C4-2B (cell line): ENCODE results near the gene SLC29A1.
"Not testable (repeated sequence)": the region's sequence is repeated elsewhere in the genome, so short reads cannot be mapped to it uniquely, and the experiment has no call there.

Source experiments
- ZFX ChIP-seq: fragments of 450-650 bp; IDR thresholded peaks from 2 replicates; pipeline ENCODE4 v1.6.1; 2017
- TF ChIP-seq, protein P1 (sequence below): fragments of 450-650 bp; conservative IDR thresholded peaks from 2 replicates; pipeline ENCODE4 v1.5.1; 2017; ENCODE audit warnings: mild to moderate bottlenecking

DNA sequence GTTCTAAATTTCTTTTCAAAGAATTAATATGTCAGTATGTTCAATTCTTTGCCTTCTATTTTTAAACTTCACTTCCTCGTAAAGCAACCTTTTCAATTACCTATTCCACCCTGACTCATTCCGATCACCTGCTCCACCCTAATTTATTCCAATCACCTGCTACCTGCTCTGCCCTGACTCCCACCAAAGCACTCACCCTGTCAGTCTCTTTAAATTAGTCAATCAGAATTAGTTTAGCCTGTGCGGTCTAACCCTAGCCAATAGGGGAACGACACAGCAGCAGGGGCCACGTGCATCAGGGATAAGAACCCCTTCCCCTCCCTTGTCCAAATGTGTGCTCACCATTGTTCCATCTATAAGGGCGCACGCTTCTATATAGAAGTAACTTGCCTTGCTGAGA is 38.0 kb upstream of the SLC29A1 start:
- TF ChIP-seq, protein P1, sequence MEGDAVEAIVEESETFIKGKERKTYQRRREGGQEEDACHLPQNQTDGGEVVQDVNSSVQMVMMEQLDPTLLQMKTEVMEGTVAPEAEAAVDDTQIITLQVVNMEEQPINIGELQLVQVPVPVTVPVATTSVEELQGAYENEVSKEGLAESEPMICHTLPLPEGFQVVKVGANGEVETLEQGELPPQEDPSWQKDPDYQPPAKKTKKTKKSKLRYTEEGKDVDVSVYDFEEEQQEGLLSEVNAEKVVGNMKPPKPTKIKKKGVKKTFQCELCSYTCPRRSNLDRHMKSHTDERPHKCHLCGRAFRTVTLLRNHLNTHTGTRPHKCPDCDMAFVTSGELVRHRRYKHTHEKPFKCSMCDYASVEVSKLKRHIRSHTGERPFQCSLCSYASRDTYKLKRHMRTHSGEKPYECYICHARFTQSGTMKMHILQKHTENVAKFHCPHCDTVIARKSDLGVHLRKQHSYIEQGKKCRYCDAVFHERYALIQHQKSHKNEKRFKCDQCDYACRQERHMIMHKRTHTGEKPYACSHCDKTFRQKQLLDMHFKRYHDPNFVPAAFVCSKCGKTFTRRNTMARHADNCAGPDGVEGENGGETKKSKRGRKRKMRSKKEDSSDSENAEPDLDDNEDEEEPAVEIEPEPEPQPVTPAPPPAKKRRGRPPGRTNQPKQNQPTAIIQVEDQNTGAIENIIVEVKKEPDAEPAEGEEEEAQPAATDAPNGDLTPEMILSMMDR, result not testable (repeated sequence)
- not testable (repeated sequence) for TF ChIP-seq ZFX
